ENCODE measurements around the gene CACNB1. TPM values are rescaled to one million over a fixed set of nuclear protein-coding genes. Genes with fewer than 3 reads are reported as not detected.

The CACNB1 gene
- polyA plus RNA-seq, 1 donor (not counting 4 experiments of a cell fraction or from before 2014, with no cell fraction given), result 4.0 TPM

GRCh38 chr17:39218906-39219305, 21.4 kb upstream of the CACNB1 start:
- Histone ChIP-seq H3K4me3 (ENCODE audit: control insufficient read depth in 2 of 3, extremely low read depth in 1 of 3, insufficient read depth in 2 of 3, low read depth in 1 of 3, low read length in 3 of 3) (no peak overlapping the region), H3K4me1 (ENCODE audit: control insufficient read depth, extremely low read depth, insufficient read depth, low read length) (no peaks in the 10 kb centered on the region), H3K27ac (ENCODE audit: control insufficient read depth, insufficient read depth, low read length) (no peak overlapping the region), H3K9me3 (ENCODE audit: control insufficient read depth, low read depth, low read length) (no peaks in the 10 kb centered on the region), H4K20me1 (ENCODE audit: control insufficient read depth, extremely low read depth, insufficient read depth, low read length) (no peaks in the 10 kb centered on the region), H3K27me3 (ENCODE audit: control insufficient read depth, extremely low read depth, insufficient read depth, low read length) (peaks cover 35% of the 10 kb centered on the region), H3K79me2 (ENCODE audit: control insufficient read depth, insufficient read depth, low read length) (no peaks in the 10 kb centered on the region), H3K36me3 (ENCODE audit: control insufficient read depth in 2 of 2, extremely low read depth in 1 of 2, insufficient read depth in 2 of 2, low read length in 2 of 2) (no peaks in the 10 kb centered on the region), H2AFZ (ENCODE audit: control insufficient read depth, low read length) (no peak overlapping the region), H3K9me1 (ENCODE audit: control insufficient read depth, extremely low read depth, insufficient read depth, low read length) (no peaks in the 10 kb centered on the region), H3K4me2 (ENCODE audit: control insufficient read depth, extremely low read depth, insufficient read depth, low read depth, low read length) (no peak overlapping the region), H3K9ac (ENCODE audit: control insufficient read depth, extremely low read depth, insufficient read depth, low read length) (no peak overlapping the region)
- TF ChIP-seq CTCF (optimal IDR thresholded peaks at IDR 0.05 in 1 of 3, IDR thresholded peaks at IDR 0.05 in 1 of 3, conservative IDR thresholded peaks at IDR 0.05 in 1 of 3; ENCODE audit: extremely low read depth in 1 of 3, insufficient read depth in 2 of 3, low read length in 3 of 3) (no peak), EZH2 (IDR thresholded peaks at IDR 0.05; ENCODE audit: low read length) (peak; percentile 17)
- DNase-seq (ENCODE audit: low read depth, low spot score), result no peak
- FAIRE-seq, result no peak
- dilution Hi-C loops (cut with MboI; ENCODE audit: extremely low pct_ligation_motif_present, low sequenced_read_pairs), result no loop called here

- Histone ChIP-seq H3K4me2 (ENCODE audit: control insufficient read depth, extremely low read depth, insufficient read depth, low read depth, low read length) (no peak overlapping the region), H3K4me1 (ENCODE audit: control insufficient read depth, extremely low read depth, insufficient read depth, low read length) (no peaks in the 10 kb centered on the region), H3K79me2 (ENCODE audit: control insufficient read depth, insufficient read depth, low read length) (no peaks in the 10 kb centered on the region), H4K20me1 (ENCODE audit: control insufficient read depth, extremely low read depth, insufficient read depth, low read length) (no peaks in the 10 kb centered on the region), H3K9ac (ENCODE audit: control insufficient read depth, extremely low read depth, insufficient read depth, low read length) (no peak overlapping the region), H3K4me3 (ENCODE audit: control insufficient read depth in 2 of 3, extremely low read depth in 1 of 3, insufficient read depth in 2 of 3, low read depth in 1 of 3, low read length in 3 of 3) (no peak overlapping the region), H3K27ac (ENCODE audit: control insufficient read depth, insufficient read depth, low read length) (no peak overlapping the region), H3K9me3 (ENCODE audit: control insufficient read depth, low read depth, low read length) (no peaks in the 10 kb centered on the region), H3K36me3 (ENCODE audit: control insufficient read depth in 2 of 2, extremely low read depth in 1 of 2, insufficient read depth in 2 of 2, low read length in 2 of 2) (no peaks in the 10 kb centered on the region), H3K9me1 (ENCODE audit: control insufficient read depth, extremely low read depth, insufficient read depth, low read length) (no peaks in the 10 kb centered on the region), H2AFZ (ENCODE audit: control insufficient read depth, low read length) (no peak overlapping the region), H3K27me3 (ENCODE audit: control insufficient read depth, extremely low read depth, insufficient read depth, low read length) (peaks cover 30% of the 10 kb centered on the region)
- no peak for FAIRE-seq
- dilution Hi-C loops (cut with MboI; ENCODE audit: extremely low pct_ligation_motif_present, low sequenced_read_pairs), result no loop called here
- no peak for DNase-seq (ENCODE audit: low read depth, low spot score)
- TF ChIP-seq EZH2 (IDR thresholded peaks at IDR 0.05; ENCODE audit: low read length), result no peak
- TF ChIP-seq CTCF (optimal IDR thresholded peaks at IDR 0.05 in 1 of 3, IDR thresholded peaks at IDR 0.05 in 1 of 3, conservative IDR thresholded peaks at IDR 0.05 in 1 of 3; ENCODE audit: extremely low read depth in 1 of 3, insufficient read depth in 2 of 3, low read length in 3 of 3), result no peak
Measured at GRCh38 chr17:39217734-39218369, 20.4 kb upstream of the CACNB1 start.

Data from keratinocyte (primary cell).